ENCODE measurements around the gene KRT81. TPM values are rescaled to one million over a fixed set of nuclear protein-coding genes. Genes with fewer than 3 reads are reported as not detected.

KRT81 gene
- total RNA-seq, 4 donors from 2014 or later = not detected

DNA sequence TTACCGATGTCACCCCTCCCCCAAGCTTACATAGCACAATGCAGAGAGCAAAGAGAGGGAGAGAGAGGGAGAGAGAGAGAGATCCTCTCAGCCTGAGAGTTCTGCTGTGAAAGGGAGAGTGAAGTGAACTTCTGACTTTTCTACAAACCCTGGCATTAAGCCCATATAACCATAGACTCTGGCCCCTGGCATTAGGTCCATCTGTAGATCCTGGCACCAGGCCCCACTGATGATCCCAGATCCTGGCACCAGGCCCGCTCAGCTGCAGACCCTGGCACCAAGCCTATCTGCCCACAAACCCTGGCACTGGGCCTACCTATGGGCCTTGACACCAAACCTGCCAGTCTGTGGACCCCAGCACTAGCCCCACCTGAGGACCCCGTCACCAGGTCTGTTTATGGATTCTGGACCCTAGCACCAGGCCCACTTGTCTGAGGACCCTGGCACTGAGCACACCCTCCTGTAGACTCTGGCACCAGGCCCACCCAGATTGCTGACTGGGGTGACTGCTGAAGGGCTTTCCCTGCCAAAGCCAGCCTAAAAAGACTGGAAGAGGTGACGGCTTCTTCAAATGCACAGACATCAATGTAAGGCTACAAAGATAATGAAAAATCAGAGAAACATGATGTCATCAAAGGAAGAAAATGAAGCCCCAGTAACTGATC is 44.4 kb upstream of the KRT81 start:
- Histone ChIP-seq H3K27ac (no peak overlapping the region), H3K4me1 (peaks cover 8 to 18% (median 8%) of the 10 kb centered on the region in 3 donors), H3K9me3 (peaks cover 0 to 15% (median 0%) of the 10 kb centered on the region in 3 donors), H3K4me3 (no peak overlapping the region), H3K27me3 (peaks cover 0 to 5% (median 0%) of the 10 kb centered on the region in 4 donors), H3K36me3 (no peaks in the 10 kb centered on the region)
- no peak for DNase-seq
- TF ChIP-seq, protein P1, sequence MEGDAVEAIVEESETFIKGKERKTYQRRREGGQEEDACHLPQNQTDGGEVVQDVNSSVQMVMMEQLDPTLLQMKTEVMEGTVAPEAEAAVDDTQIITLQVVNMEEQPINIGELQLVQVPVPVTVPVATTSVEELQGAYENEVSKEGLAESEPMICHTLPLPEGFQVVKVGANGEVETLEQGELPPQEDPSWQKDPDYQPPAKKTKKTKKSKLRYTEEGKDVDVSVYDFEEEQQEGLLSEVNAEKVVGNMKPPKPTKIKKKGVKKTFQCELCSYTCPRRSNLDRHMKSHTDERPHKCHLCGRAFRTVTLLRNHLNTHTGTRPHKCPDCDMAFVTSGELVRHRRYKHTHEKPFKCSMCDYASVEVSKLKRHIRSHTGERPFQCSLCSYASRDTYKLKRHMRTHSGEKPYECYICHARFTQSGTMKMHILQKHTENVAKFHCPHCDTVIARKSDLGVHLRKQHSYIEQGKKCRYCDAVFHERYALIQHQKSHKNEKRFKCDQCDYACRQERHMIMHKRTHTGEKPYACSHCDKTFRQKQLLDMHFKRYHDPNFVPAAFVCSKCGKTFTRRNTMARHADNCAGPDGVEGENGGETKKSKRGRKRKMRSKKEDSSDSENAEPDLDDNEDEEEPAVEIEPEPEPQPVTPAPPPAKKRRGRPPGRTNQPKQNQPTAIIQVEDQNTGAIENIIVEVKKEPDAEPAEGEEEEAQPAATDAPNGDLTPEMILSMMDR (IDR thresholded peaks at IDR 0.05) = no peak
- TF ChIP-seq POLR2A (IDR thresholded peaks at IDR 0.05) = no peak
- intact Hi-C loops (cut with DNase I) = no loop called here
- WGBS, 2 donors = 64 to 66% methylated on average over 4 of the region's 4 CpGs

DNA sequence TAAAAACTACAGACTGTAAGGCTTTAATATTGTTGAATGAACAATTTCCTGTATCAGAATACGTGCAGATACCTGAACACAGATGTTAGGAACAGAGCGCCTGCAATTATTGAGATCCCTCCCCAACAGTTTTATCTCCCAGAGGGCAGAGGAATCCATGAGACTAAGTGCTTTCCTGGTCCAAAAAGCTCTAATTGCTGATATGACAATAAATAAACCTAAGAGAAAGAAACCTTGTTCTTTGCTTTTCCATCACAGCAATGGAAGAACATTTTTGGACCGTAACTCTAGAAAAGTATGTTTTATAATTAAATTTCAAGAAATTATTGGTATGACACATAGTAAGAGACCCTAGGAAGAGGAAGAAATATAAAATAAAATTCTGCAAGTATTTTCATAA is 42.9 kb upstream of the KRT81 start:
- Histone ChIP-seq H3K36me3 (no peaks in the 10 kb centered on the region), H3K4me1 (peaks cover 8 to 12% (median 8%) of the 10 kb centered on the region in 3 donors), H3K27me3 (peaks cover 0 to 4% (median 0%) of the 10 kb centered on the region in 4 donors), H3K4me3 (no peak overlapping the region), H3K9me3 (peaks cover 0 to 15% (median 0%) of the 10 kb centered on the region in 3 donors), H3K27ac (no peak overlapping the region)
- DNase-seq = no peak
- intact Hi-C loops (cut with DNase I) = no loop called here
- TF ChIP-seq, protein P1 (IDR thresholded peaks at IDR 0.05) = no peak
- TF ChIP-seq POLR2A (IDR thresholded peaks at IDR 0.05) = no peak
- WGBS, 2 donors = 87 to 90% methylated on average over 3 of the region's 3 CpGs

DNA sequence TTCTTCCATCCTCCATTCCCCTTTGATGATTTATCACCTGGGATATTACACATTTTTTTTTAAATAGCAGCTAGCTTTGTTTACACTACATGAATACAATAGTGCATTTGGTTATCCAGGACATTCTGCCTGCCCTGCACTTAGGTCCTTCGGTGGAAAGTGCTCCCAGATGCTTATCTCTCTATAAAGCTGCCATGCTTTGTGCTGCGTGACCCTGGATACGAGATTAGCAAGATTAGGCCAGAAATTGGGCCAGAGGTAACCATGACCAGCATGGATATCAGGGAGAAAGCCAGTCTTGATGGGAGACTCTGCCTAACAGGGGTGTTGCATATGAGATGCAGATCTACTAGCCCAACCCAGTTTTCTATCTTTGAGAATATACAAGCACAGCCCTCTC is 42.0 kb upstream of the KRT81 start:
- no peak for DNase-seq
- Histone ChIP-seq H3K36me3 (no peaks in the 10 kb centered on the region), H3K4me1 (peaks cover 2 to 7% (median 2%) of the 10 kb centered on the region in 3 donors), H3K27ac (no peak overlapping the region), H3K4me3 (no peak overlapping the region), H3K9me3 (peaks cover 0 to 15% (median 0%) of the 10 kb centered on the region in 3 donors), H3K27me3 (peaks cover 0 to 4% (median 0%) of the 10 kb centered on the region in 4 donors)
- intact Hi-C loops (cut with DNase I) = no loop called here
- 41 to 45% methylated on average over 1 to 3 of the region's 3 CpGs for WGBS, 2 donors
- TF ChIP-seq POLR2A (IDR thresholded peaks at IDR 0.05) = no peak
- TF ChIP-seq, protein P1 (IDR thresholded peaks at IDR 0.05) = no peak

GRCh38 chr12:52332381-52332780 is 41.0 kb upstream of the KRT81 start:
- TF ChIP-seq, protein P1 (IDR thresholded peaks at IDR 0.05) = no peak
- TF ChIP-seq POLR2A (IDR thresholded peaks at IDR 0.05) = no peak
- H3K36me3 ChIP-seq = no peaks in the 10 kb centered on the region
- H3K9me3 ChIP-seq = peaks cover 0 to 15% (median 0%) of the 10 kb centered on the region in 3 donors
- DNase-seq = no peak
- intact Hi-C loops (cut with DNase I) = no loop called here
- peaks cover under 1 to 12% (median 5%) of the 10 kb centered on the region in 3 donors for H3K4me1 ChIP-seq
- whole genome bisulfite sequencing, 2 donors = 78% methylated on average over 1 of the region's 1 CpG; no CpG with 5 or more reads in 1 of the 2 donors
- H3K4me3 ChIP-seq = no peak overlapping the region
- H3K27ac ChIP-seq = no peak overlapping the region
- peaks cover 0 to 10% (median 0%) of the 10 kb centered on the region in 4 donors for H3K27me3 ChIP-seq

GRCh38 chr12:52331833-52332232 is 40.5 kb upstream of the KRT81 start:
- intact Hi-C loops (cut with DNase I) = no loop called here
- Histone ChIP-seq H3K27ac (no peak overlapping the region), H3K27me3 (peaks cover 0 to 10% (median 0%) of the 10 kb centered on the region in 4 donors), H3K4me3 (no peak overlapping the region), H3K9me3 (peaks cover 0 to 13% (median 0%) of the 10 kb centered on the region in 3 donors), H3K4me1 (peaks cover 3 to 18% (median 5%) of the 10 kb centered on the region in 3 donors), H3K36me3 (no peaks in the 10 kb centered on the region)
- DNase-seq = no peak
- TF ChIP-seq, protein P1 (IDR thresholded peaks at IDR 0.05) = no peak
- no peak for TF ChIP-seq POLR2A (IDR thresholded peaks at IDR 0.05)
- 88 to 89% methylated on average over 3 of the region's 3 CpGs for WGBS, 2 donors
